Hepatocyte (in vitro differentiated cells): ENCODE data around the gene GNPTAB. TPM values are rescaled to one million over a fixed set of nuclear protein-coding genes. Genes with fewer than 3 reads are reported as not detected.

Experiments used
- DNase-seq: peaks from one replicate; pipeline ENCODE4 v3.0.0-alpha.2; 2016; ENCODE audit warnings: low spot score
- H2AFZ ChIP-seq: fragments of 200-600 bp; sonication (generic); 2 replicates; pipeline ENCODE4 v1.6.0; 2016; ENCODE audit warnings: antibody characterized with exemption, mild to moderate bottlenecking
- H3K27ac ChIP-seq: fragments of 200-600 bp; sonication (generic); 2 replicates; pipeline ENCODE4 v1.5.1; 2016; ENCODE audit warnings: mild to moderate bottlenecking
- H3K27me3 ChIP-seq: fragments of 200-600 bp; sonication (generic); 2 replicates; pipeline ENCODE4 v1.6.1; 2016
- H3K36me3 ChIP-seq: fragments of 200-600 bp; sonication (generic); replicated peaks from 2 replicates; pipeline ENCODE4 v1.5.1; 2016; ENCODE audit warnings: low read depth; ENCODE audit not compliant: insufficient read depth
- H3K4me1 ChIP-seq: fragments of 200-600 bp; sonication (generic); 2 replicates; pipeline ENCODE4 v1.5.1; 2016; ENCODE audit warnings: mild to moderate bottlenecking, moderate library complexity; ENCODE audit not compliant: insufficient read depth
- H3K4me2 ChIP-seq: fragments of 200-600 bp; sonication (generic); 2 replicates; pipeline ENCODE4 v1.6.0; 2016
- H3K4me3 ChIP-seq: fragments of 200-600 bp; sonication (generic); 2 replicates; pipeline ENCODE4 v1.5.1; 2016; ENCODE audit warnings: mild to moderate bottlenecking
- H3K79me2 ChIP-seq: fragments of 200-600 bp; sonication (generic); 2 replicates; pipeline ENCODE4 v1.6.0; 2017; ENCODE audit warnings: mild to moderate bottlenecking
- H3K9me2 ChIP-seq: fragments of 200-600 bp; sonication (generic); replicated peaks from 2 replicates; pipeline ENCODE4 v1.6.0; 2017; ENCODE audit warnings: mild to moderate bottlenecking; ENCODE audit not compliant: insufficient read depth
- H3K9me3 ChIP-seq: fragments of 200-600 bp; sonication (generic); 2 replicates; pipeline ENCODE4 v1.5.1; 2016; ENCODE audit warnings: low read depth, mild to moderate bottlenecking
- H4K20me1 ChIP-seq: fragments of 200-600 bp; sonication (generic); 2 replicates; pipeline ENCODE4 v1.6.0; 2016; ENCODE audit warnings: mild to moderate bottlenecking; ENCODE audit not compliant: insufficient read depth, poor library complexity, severe bottlenecking
- CTCF ChIP-seq: fragments of 200-600 bp; sonication (generic); IDR thresholded peaks from 2 replicates; pipeline ENCODE4 v1.5.1; 2016; ENCODE audit warnings: antibody characterized with exemption, mild to moderate bottlenecking; ENCODE audit not compliant: poor library complexity
- EZH2 ChIP-seq: fragments of 200-600 bp; sonication (generic); IDR thresholded peaks from 2 replicates; pipeline ENCODE4 v1.6.1; 2016; ENCODE audit warnings: antibody characterized with exemption, mild to moderate bottlenecking, borderline replicate concordance
- EZH2phosphoT487 ChIP-seq: fragments of 200-600 bp; sonication (generic); IDR thresholded peaks from one replicate; pipeline ENCODE4 v1.6.1; 2018; ENCODE audit warnings: antibody characterized with exemption, mild to moderate bottlenecking, low read depth, moderate library complexity; ENCODE audit not compliant: unreplicated experiment, severe bottlenecking
- WGBS: methylation state at CpG from one replicate; pipeline ENCODE4 v1.1.6; 2016; ENCODE audit warnings: low lambda C conversion rate; ENCODE audit errors: missing lambda C conversion rate; 5-methylcytosine and 5-hydroxymethylcytosine counted together
- polyA plus RNA-seq: library from polyadenylated mRNA; unstranded; fragments of >200 nt; fragmentation: Nextera tagmentation; extraction: Ambion mirVana; gene quantifications from 2 replicates; pipeline ENCODE4 v1.2.1, GENCODE V29; 2016
- total RNA-seq: library from RNA; depleted of rRNA; stranded (reverse); fragments of >200 nt; gene quantifications from 2 replicates; pipeline ENCODE4 v1.2.3, GENCODE V29; 2014

Gene GNPTAB
- total and polyA plus RNA-seq, 2 experiments from 2014 or later = 13.8 to 21.6 TPM

DNA sequence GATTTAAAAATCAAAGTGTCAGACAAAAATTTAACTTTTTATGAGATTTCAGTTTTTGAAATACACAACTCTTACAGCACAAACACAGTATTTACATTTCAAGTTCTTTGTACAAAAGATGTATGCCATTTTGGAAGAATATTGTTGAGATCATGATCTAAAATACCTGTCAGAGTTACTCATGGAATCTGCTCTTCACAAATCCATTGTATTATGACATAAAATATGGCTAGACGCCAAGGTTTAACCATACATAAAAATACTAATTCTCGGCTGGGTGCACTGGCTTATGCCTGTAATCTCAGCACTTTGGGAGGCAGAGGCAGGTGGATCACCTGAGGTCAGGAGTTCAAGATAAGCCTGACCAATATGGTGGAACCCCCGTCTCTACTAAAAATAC is 85.3 kb downstream of the GNPTAB start:
- Histone ChIP-seq H3K4me1 (no peaks in the 10 kb centered on the region), H4K20me1 (no peaks in the 10 kb centered on the region), H3K9me2 (no peaks in the 10 kb centered on the region), H3K36me3 (no peaks in the 10 kb centered on the region), H3K79me2 (no peaks in the 10 kb centered on the region), H3K27ac (no peak overlapping the region), H3K27me3 (no peaks in the 10 kb centered on the region), H3K9me3 (no peaks in the 10 kb centered on the region), H3K4me2 (no peak overlapping the region), H3K4me3 (no peak overlapping the region), H2AFZ (no peak overlapping the region)
- no peak for DNase-seq
- WGBS = 90% methylated on average over 3 of the region's 3 CpGs
- TF ChIP-seq EZH2phosphoT487 (no peak), CTCF (no peak), EZH2 (no peak)

DNA sequence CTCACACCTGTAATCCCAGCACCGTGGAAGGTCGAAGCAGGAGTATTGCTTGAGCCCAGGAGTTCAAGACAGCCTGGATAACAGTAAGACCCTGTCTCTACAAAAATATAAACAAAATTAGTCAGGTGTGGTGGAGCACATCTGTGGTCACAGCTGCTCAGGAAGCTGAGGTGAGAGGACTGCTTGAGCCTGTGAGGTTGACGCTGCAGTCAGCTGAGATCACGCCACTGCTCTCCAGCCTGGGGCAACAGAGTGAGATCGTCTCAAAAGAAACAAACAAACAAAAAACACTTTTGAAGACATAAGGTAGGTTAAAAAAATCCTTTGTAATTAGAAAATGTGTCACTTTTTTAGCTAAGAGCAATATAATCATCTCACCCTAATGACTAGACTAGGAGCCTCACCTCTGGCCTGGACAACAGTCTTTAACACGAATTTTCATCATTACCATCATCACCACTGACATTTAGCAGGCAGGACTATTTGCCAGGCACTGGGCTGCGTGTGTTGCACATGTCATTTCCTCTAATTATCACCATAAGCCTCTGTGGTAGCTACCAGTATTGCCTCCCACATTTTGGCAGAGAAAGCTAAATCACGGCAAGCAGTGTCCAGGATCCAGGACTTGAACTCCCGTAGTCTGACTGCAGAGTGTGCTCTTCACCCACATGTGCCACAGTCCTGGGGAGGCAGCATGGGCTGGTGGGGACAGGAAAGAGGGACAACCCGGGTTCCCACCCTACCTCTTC is 86.9 kb downstream of the GNPTAB start:
- TF ChIP-seq EZH2phosphoT487 (no peak), CTCF (no peak), EZH2 (no peak)
- H3K9me3 ChIP-seq = no peaks in the 10 kb centered on the region
- H4K20me1 ChIP-seq = no peaks in the 10 kb centered on the region
- no peak overlapping the region for H3K27ac ChIP-seq
- no peaks in the 10 kb centered on the region for H3K27me3 ChIP-seq
- no peaks in the 10 kb centered on the region for H3K79me2 ChIP-seq
- no peaks in the 10 kb centered on the region for H3K9me2 ChIP-seq
- H3K36me3 ChIP-seq = no peaks in the 10 kb centered on the region
- no peak overlapping the region for H3K4me3 ChIP-seq
- H3K4me1 ChIP-seq = no peaks in the 10 kb centered on the region
- no peak for DNase-seq
- no peak overlapping the region for H2AFZ ChIP-seq
- H3K4me2 ChIP-seq = no peak overlapping the region
- 82% methylated on average over 10 of the region's 10 CpGs for whole genome bisulfite sequencing

DNA sequence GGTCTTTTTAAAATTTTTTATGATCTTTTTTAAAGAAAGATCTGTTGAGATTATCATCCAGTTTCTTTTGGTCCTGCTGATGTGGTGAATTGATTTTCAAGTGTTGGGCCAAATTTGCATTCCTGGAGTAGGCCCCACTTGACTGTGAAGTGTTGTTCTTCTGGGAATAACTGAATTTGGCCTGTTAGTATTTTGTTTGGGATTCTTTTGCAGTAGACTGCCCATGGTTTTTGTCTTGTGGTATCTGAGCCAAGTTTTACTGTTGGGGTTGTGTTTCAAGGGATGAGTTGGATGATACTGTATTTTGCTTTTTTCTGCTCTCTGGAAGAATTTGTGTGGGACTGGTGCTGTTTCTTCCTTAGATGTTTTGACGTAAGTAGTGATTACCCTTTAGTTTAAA is 87.5 kb downstream of the GNPTAB start:
- Histone ChIP-seq H3K79me2 (no peaks in the 10 kb centered on the region), H3K27me3 (no peaks in the 10 kb centered on the region), H3K36me3 (no peaks in the 10 kb centered on the region), H3K27ac (no peak overlapping the region), H2AFZ (no peak overlapping the region), H3K4me3 (no peak overlapping the region), H4K20me1 (no peaks in the 10 kb centered on the region), H3K4me2 (no peak overlapping the region), H3K9me3 (no peaks in the 10 kb centered on the region), H3K4me1 (no peaks in the 10 kb centered on the region), H3K9me2 (no peaks in the 10 kb centered on the region)
- TF ChIP-seq CTCF = no peak
- TF ChIP-seq EZH2phosphoT487 = no peak
- TF ChIP-seq EZH2 = no peak
- DNase-seq = no peak
- 88% methylated on average over 1 of the region's 1 CpG for WGBS
